Measurements from ENCODE around the gene SEMA3A.
"Not testable (repeated sequence)": the region's sequence is repeated elsewhere in the genome, so short reads cannot be mapped to it uniquely, and the experiment has no call there.

SEMA3A gene

GRCh38 chr7:84162125-84162524 is 32.5 kb downstream of the SEMA3A start:
- Histone ChIP-seq H3K27me3 (ENCODE audit: control insufficient read depth in 2 of 2, insufficient read depth in 2 of 2, low read length in 2 of 2) (no peaks in the 10 kb centered on the region), H3K4me1 (ENCODE audit: control insufficient read depth in 2 of 2, insufficient read depth in 2 of 2, low read length in 2 of 2) (no peaks in the 10 kb centered on the region), H3K9me3 (ENCODE audit: control insufficient read depth in 2 of 2, low read length in 2 of 2) (no peaks in the 10 kb centered on the region), H3K36me3 (ENCODE audit: control insufficient read depth in 2 of 2, insufficient read depth in 2 of 2, low read length in 2 of 2) (no peaks in the 10 kb centered on the region), H3K4me3 (ENCODE audit: low read length in 2 of 2) (no peak overlapping the region), H3K27ac (ENCODE audit: low read depth in 2 of 2, low read length in 2 of 2) (no peak overlapping the region), H3K9ac (ENCODE audit: low read depth in 1 of 2, low read length in 2 of 2) (no peak overlapping the region)

- Histone ChIP-seq H3K27me3 (ENCODE audit: control insufficient read depth in 2 of 2, insufficient read depth in 2 of 2, low read length in 2 of 2) (no peaks in the 10 kb centered on the region), H3K4me1 (ENCODE audit: control insufficient read depth in 2 of 2, insufficient read depth in 2 of 2, low read length in 2 of 2) (no peaks in the 10 kb centered on the region), H3K27ac (ENCODE audit: low read depth in 2 of 2, low read length in 2 of 2) (no peak overlapping the region), H3K9ac (ENCODE audit: low read depth in 1 of 2, low read length in 2 of 2) (no peak overlapping the region), H3K4me3 (ENCODE audit: low read length in 2 of 2) (no peak overlapping the region), H3K9me3 (ENCODE audit: control insufficient read depth in 2 of 2, low read length in 2 of 2) (no peaks in the 10 kb centered on the region), H3K36me3 (ENCODE audit: control insufficient read depth in 2 of 2, insufficient read depth in 2 of 2, low read length in 2 of 2) (no peaks in the 10 kb centered on the region)
These were observed 33.2 kb downstream of the SEMA3A start for GRCh38 chr7:84161398-84161797.

- Histone ChIP-seq H3K9ac (ENCODE audit: low read depth in 1 of 2, low read length in 2 of 2) (no peak overlapping the region), H3K36me3 (ENCODE audit: control insufficient read depth in 2 of 2, insufficient read depth in 2 of 2, low read length in 2 of 2) (no peaks in the 10 kb centered on the region), H3K27me3 (ENCODE audit: control insufficient read depth in 2 of 2, insufficient read depth in 2 of 2, low read length in 2 of 2) (no peaks in the 10 kb centered on the region), H3K27ac (ENCODE audit: low read depth in 2 of 2, low read length in 2 of 2) (no peak overlapping the region), H3K9me3 (ENCODE audit: control insufficient read depth in 2 of 2, low read length in 2 of 2) (no peaks in the 10 kb centered on the region), H3K4me3 (ENCODE audit: low read length in 2 of 2) (no peak overlapping the region), H3K4me1 (ENCODE audit: control insufficient read depth in 2 of 2, insufficient read depth in 2 of 2, low read length in 2 of 2) (no peaks in the 10 kb centered on the region)
These were observed 35.2 kb downstream of the SEMA3A start for GRCh38 chr7:84159435-84159834.

GRCh38 chr7:84157171-84157570 is 37.4 kb downstream of the SEMA3A start:
- no peaks in the 10 kb centered on the region for H3K36me3 ChIP-seq (ENCODE audit: control insufficient read depth in 2 of 2, insufficient read depth in 2 of 2, low read length in 2 of 2)
- no peak overlapping the region for H3K4me3 ChIP-seq (ENCODE audit: low read length in 2 of 2)
- no peaks in the 10 kb centered on the region for H3K4me1 ChIP-seq (ENCODE audit: control insufficient read depth in 2 of 2, insufficient read depth in 2 of 2, low read length in 2 of 2)
- no peak overlapping the region for H3K27ac ChIP-seq (ENCODE audit: low read depth in 2 of 2, low read length in 2 of 2)
- no peaks in the 10 kb centered on the region for H3K27me3 ChIP-seq (ENCODE audit: control insufficient read depth in 2 of 2, insufficient read depth in 2 of 2, low read length in 2 of 2)
- no peak overlapping the region for H3K9ac ChIP-seq (ENCODE audit: low read depth in 1 of 2, low read length in 2 of 2)
- H3K9me3 ChIP-seq (ENCODE audit: control insufficient read depth in 2 of 2, low read length in 2 of 2): no peaks in the 10 kb centered on the region

GRCh38 chr7:84154991-84155781 is 39.4 kb downstream of the SEMA3A start:
- Histone ChIP-seq H3K4me1 (ENCODE audit: control insufficient read depth in 2 of 2, insufficient read depth in 2 of 2, low read length in 2 of 2) (no peaks in the 10 kb centered on the region), H3K9ac (ENCODE audit: low read depth in 1 of 2, low read length in 2 of 2) (no peak overlapping the region), H3K4me3 (ENCODE audit: low read length in 2 of 2) (no peak overlapping the region), H3K27me3 (ENCODE audit: control insufficient read depth in 2 of 2, insufficient read depth in 2 of 2, low read length in 2 of 2) (no peaks in the 10 kb centered on the region), H3K36me3 (ENCODE audit: control insufficient read depth in 2 of 2, insufficient read depth in 2 of 2, low read length in 2 of 2) (no peaks in the 10 kb centered on the region), H3K9me3 (ENCODE audit: control insufficient read depth in 2 of 2, low read length in 2 of 2) (no peaks in the 10 kb centered on the region), H3K27ac (ENCODE audit: low read depth in 2 of 2, low read length in 2 of 2) (no peak overlapping the region)

- no peaks in the 10 kb centered on the region for H3K27me3 ChIP-seq (ENCODE audit: control insufficient read depth in 2 of 2, insufficient read depth in 2 of 2, low read length in 2 of 2)
- no peaks in the 10 kb centered on the region for H3K36me3 ChIP-seq (ENCODE audit: control insufficient read depth in 2 of 2, insufficient read depth in 2 of 2, low read length in 2 of 2)
- no peaks in the 10 kb centered on the region for H3K9me3 ChIP-seq (ENCODE audit: control insufficient read depth in 2 of 2, low read length in 2 of 2)
- H3K27ac ChIP-seq (ENCODE audit: low read depth in 2 of 2, low read length in 2 of 2): no peak overlapping the region
- H3K4me3 ChIP-seq (ENCODE audit: low read length in 2 of 2): no peak overlapping the region
- H3K4me1 ChIP-seq (ENCODE audit: control insufficient read depth in 2 of 2, insufficient read depth in 2 of 2, low read length in 2 of 2): no peaks in the 10 kb centered on the region
- no peak overlapping the region for H3K9ac ChIP-seq (ENCODE audit: low read depth in 1 of 2, low read length in 2 of 2)
These were observed 41.6 kb downstream of the SEMA3A start for GRCh38 chr7:84152995-84153394.

- H3K27me3 ChIP-seq (ENCODE audit: control insufficient read depth in 2 of 2, insufficient read depth in 2 of 2, low read length in 2 of 2); H3K4me1 ChIP-seq (ENCODE audit: control insufficient read depth in 2 of 2, insufficient read depth in 2 of 2, low read length in 2 of 2); H3K9me3 ChIP-seq (ENCODE audit: control insufficient read depth in 2 of 2, low read length in 2 of 2); H3K27ac ChIP-seq (ENCODE audit: low read depth in 2 of 2, low read length in 2 of 2); H3K36me3 ChIP-seq (ENCODE audit: control insufficient read depth in 2 of 2, insufficient read depth in 2 of 2, low read length in 2 of 2); H3K4me3 ChIP-seq (ENCODE audit: low read length in 2 of 2); H3K9ac ChIP-seq (ENCODE audit: low read depth in 1 of 2, low read length in 2 of 2): not testable (repeated sequence)
These were observed 44.2 kb downstream of the SEMA3A start for GRCh38 chr7:84150370-84150769.

- Histone ChIP-seq H3K4me1 (ENCODE audit: control insufficient read depth in 2 of 2, insufficient read depth in 2 of 2, low read length in 2 of 2) (no peaks in the 10 kb centered on the region), H3K36me3 (ENCODE audit: control insufficient read depth in 2 of 2, insufficient read depth in 2 of 2, low read length in 2 of 2) (no peaks in the 10 kb centered on the region), H3K9ac (ENCODE audit: low read depth in 1 of 2, low read length in 2 of 2) (no peak overlapping the region), H3K27ac (ENCODE audit: low read depth in 2 of 2, low read length in 2 of 2) (no peak overlapping the region), H3K27me3 (ENCODE audit: control insufficient read depth in 2 of 2, insufficient read depth in 2 of 2, low read length in 2 of 2) (no peaks in the 10 kb centered on the region), H3K9me3 (ENCODE audit: control insufficient read depth in 2 of 2, low read length in 2 of 2) (no peaks in the 10 kb centered on the region), H3K4me3 (ENCODE audit: low read length in 2 of 2) (no peak overlapping the region)
These were observed 45.0 kb downstream of the SEMA3A start for GRCh38 chr7:84149573-84149972.

- no peaks in the 10 kb centered on the region for H3K36me3 ChIP-seq (ENCODE audit: control insufficient read depth in 2 of 2, insufficient read depth in 2 of 2, low read length in 2 of 2)
- no peak overlapping the region for H3K9ac ChIP-seq (ENCODE audit: low read depth in 1 of 2, low read length in 2 of 2)
- H3K9me3 ChIP-seq (ENCODE audit: control insufficient read depth in 2 of 2, low read length in 2 of 2): no peaks in the 10 kb centered on the region
- no peak overlapping the region for H3K27ac ChIP-seq (ENCODE audit: low read depth in 2 of 2, low read length in 2 of 2)
- no peaks in the 10 kb centered on the region for H3K27me3 ChIP-seq (ENCODE audit: control insufficient read depth in 2 of 2, insufficient read depth in 2 of 2, low read length in 2 of 2)
- H3K4me3 ChIP-seq (ENCODE audit: low read length in 2 of 2): no peak overlapping the region
- H3K4me1 ChIP-seq (ENCODE audit: control insufficient read depth in 2 of 2, insufficient read depth in 2 of 2, low read length in 2 of 2): no peaks in the 10 kb centered on the region
These were observed 48.7 kb downstream of the SEMA3A start for GRCh38 chr7:84145892-84146291.

GRCh38 chr7:84144935-84145334 is 49.7 kb downstream of the SEMA3A start:
- H3K27me3 ChIP-seq (ENCODE audit: control insufficient read depth in 2 of 2, insufficient read depth in 2 of 2, low read length in 2 of 2): no peaks in the 10 kb centered on the region
- no peaks in the 10 kb centered on the region for H3K36me3 ChIP-seq (ENCODE audit: control insufficient read depth in 2 of 2, insufficient read depth in 2 of 2, low read length in 2 of 2)
- no peak overlapping the region for H3K4me3 ChIP-seq (ENCODE audit: low read length in 2 of 2)
- H3K4me1 ChIP-seq (ENCODE audit: control insufficient read depth in 2 of 2, insufficient read depth in 2 of 2, low read length in 2 of 2): no peaks in the 10 kb centered on the region
- no peaks in the 10 kb centered on the region for H3K9me3 ChIP-seq (ENCODE audit: control insufficient read depth in 2 of 2, low read length in 2 of 2)
- H3K9ac ChIP-seq (ENCODE audit: low read depth in 1 of 2, low read length in 2 of 2): no peak overlapping the region
- no peak overlapping the region for H3K27ac ChIP-seq (ENCODE audit: low read depth in 2 of 2, low read length in 2 of 2)

Data from mucosa of rectum (tissue), 2 donors.